ENCODE data around the gene TNIK.

Gene TNIK

GRCh38 chr3:171323938-171324536, 136.2 kb downstream of the TNIK start:
- Histone ChIP-seq H3K36me3 (ENCODE audit: insufficient read depth, low read length) (no peaks in the 10 kb centered on the region), H3K4me1 (ENCODE audit: insufficient read depth, low read length) (peaks cover 10% of the 10 kb centered on the region; the same call in 1 of the 2 replicates), H3K9me3 (ENCODE audit: control insufficient read depth, insufficient read depth, low read length) (0 out of 2 replicates have a peak, but pooled peaks cover 7% of the 10 kb centered on the region), H3K9ac (ENCODE audit: low read depth, low read length) (no peak overlapping the region)

- H3K4me1 ChIP-seq (ENCODE audit: insufficient read depth, low read length) = peaks cover 10% of the 10 kb centered on the region; the same call in 1 of the 2 replicates
- no peaks in the 10 kb centered on the region for H3K9me3 ChIP-seq (ENCODE audit: control insufficient read depth, insufficient read depth, low read length)
- no peak overlapping the region for H3K9ac ChIP-seq (ENCODE audit: low read depth, low read length)
These were observed 138.4 kb downstream of the TNIK start for GRCh38 chr3:171321559-171322360.

GRCh38 chr3:171320750-171321558, 139.3 kb downstream of the TNIK start:
- Histone ChIP-seq H3K9me3 (ENCODE audit: control insufficient read depth, insufficient read depth, low read length) (no peaks in the 10 kb centered on the region), H3K9ac (ENCODE audit: low read depth, low read length) (no peak overlapping the region), H3K36me3 (ENCODE audit: insufficient read depth, low read length) (no peaks in the 10 kb centered on the region), H3K4me1 (ENCODE audit: insufficient read depth, low read length) (peaks cover 10% of the 10 kb centered on the region; the same call in 1 of the 2 replicates)

More at GRCh38 chr3:171321559-171322360, 138.4 kb downstream of the TNIK start:
- H3K36me3 ChIP-seq (ENCODE audit: insufficient read depth, low read length) = no peaks in the 10 kb centered on the region

GRCh38 chr3:171317171-171317570, 143.0 kb downstream of the TNIK start:
- no peaks in the 10 kb centered on the region for H3K36me3 ChIP-seq (ENCODE audit: insufficient read depth, low read length)
- H3K9ac ChIP-seq (ENCODE audit: low read depth, low read length) = no peak overlapping the region
- peaks cover 10% of the 10 kb centered on the region; the same call in 1 of the 2 replicates for H3K4me1 ChIP-seq (ENCODE audit: insufficient read depth, low read length)
- H3K9me3 ChIP-seq (ENCODE audit: control insufficient read depth, insufficient read depth, low read length) = no peaks in the 10 kb centered on the region

GRCh38 chr3:171315919-171316318, 144.3 kb downstream of the TNIK start:
- Histone ChIP-seq H3K4me1 (ENCODE audit: insufficient read depth, low read length) (no peaks in the 10 kb centered on the region; the same call in 1 of the 2 replicates), H3K9me3 (ENCODE audit: control insufficient read depth, insufficient read depth, low read length) (no peaks in the 10 kb centered on the region), H3K9ac (ENCODE audit: low read depth, low read length) (no peak overlapping the region)

GRCh38 chr3:171315101-171315500, 145.1 kb downstream of the TNIK start:
- H3K36me3 ChIP-seq (ENCODE audit: insufficient read depth, low read length) = no peaks in the 10 kb centered on the region
- no peaks in the 10 kb centered on the region; the same call in 1 of the 2 replicates for H3K4me1 ChIP-seq (ENCODE audit: insufficient read depth, low read length)
- no peak overlapping the region for H3K9ac ChIP-seq (ENCODE audit: low read depth, low read length)
- H3K9me3 ChIP-seq (ENCODE audit: control insufficient read depth, insufficient read depth, low read length) = no peaks in the 10 kb centered on the region

More at GRCh38 chr3:171315919-171316318, 144.3 kb downstream of the TNIK start:
- no peaks in the 10 kb centered on the region for H3K36me3 ChIP-seq (ENCODE audit: insufficient read depth, low read length)

GRCh38 chr3:171314341-171314740, 145.9 kb downstream of the TNIK start:
- Histone ChIP-seq H3K36me3 (ENCODE audit: insufficient read depth, low read length) (no peaks in the 10 kb centered on the region), H3K9ac (ENCODE audit: low read depth, low read length) (no peak overlapping the region), H3K4me1 (ENCODE audit: insufficient read depth, low read length) (no peaks in the 10 kb centered on the region; the same call in 1 of the 2 replicates), H3K9me3 (ENCODE audit: control insufficient read depth, insufficient read depth, low read length) (no peaks in the 10 kb centered on the region)

GRCh38 chr3:171313702-171314101, 146.5 kb downstream of the TNIK start:
- Histone ChIP-seq H3K36me3 (ENCODE audit: insufficient read depth, low read length) (no peaks in the 10 kb centered on the region), H3K9ac (ENCODE audit: low read depth, low read length) (no peak overlapping the region), H3K4me1 (ENCODE audit: insufficient read depth, low read length) (no peaks in the 10 kb centered on the region; the same call in 1 of the 2 replicates), H3K9me3 (ENCODE audit: control insufficient read depth, insufficient read depth, low read length) (no peaks in the 10 kb centered on the region)

- Histone ChIP-seq H3K9ac (ENCODE audit: low read depth, low read length) (no peak overlapping the region), H3K9me3 (ENCODE audit: control insufficient read depth, insufficient read depth, low read length) (no peaks in the 10 kb centered on the region), H3K36me3 (ENCODE audit: insufficient read depth, low read length) (no peaks in the 10 kb centered on the region), H3K4me1 (ENCODE audit: insufficient read depth, low read length) (no peaks in the 10 kb centered on the region; the same call in 1 of the 2 replicates)
These were observed 147.5 kb downstream of the TNIK start for GRCh38 chr3:171312741-171313140.

- H3K9me3 ChIP-seq (ENCODE audit: control insufficient read depth, insufficient read depth, low read length) = no peaks in the 10 kb centered on the region
- no peak overlapping the region for H3K9ac ChIP-seq (ENCODE audit: low read depth, low read length)
- H3K4me1 ChIP-seq (ENCODE audit: insufficient read depth, low read length) = peaks cover 1% of the 10 kb centered on the region; the same call in 1 of the 2 replicates
- no peaks in the 10 kb centered on the region for H3K36me3 ChIP-seq (ENCODE audit: insufficient read depth, low read length)
These were observed 148.4 kb downstream of the TNIK start for GRCh38 chr3:171311784-171312183.

GRCh38 chr3:171309906-171310359, 150.3 kb downstream of the TNIK start:
- Histone ChIP-seq H3K9ac (ENCODE audit: low read depth, low read length) (no peak overlapping the region), H3K36me3 (ENCODE audit: insufficient read depth, low read length) (no peaks in the 10 kb centered on the region), H3K9me3 (ENCODE audit: control insufficient read depth, insufficient read depth, low read length) (no peaks in the 10 kb centered on the region), H3K4me1 (ENCODE audit: insufficient read depth, low read length) (peaks cover 3% of the 10 kb centered on the region; the same call in 1 of the 2 replicates)

GRCh38 chr3:171307988-171308387, 152.2 kb downstream of the TNIK start:
- H3K36me3 ChIP-seq (ENCODE audit: insufficient read depth, low read length) = no peaks in the 10 kb centered on the region
- H3K9ac ChIP-seq (ENCODE audit: low read depth, low read length) = no peak overlapping the region
- peaks cover 3% of the 10 kb centered on the region; the same call in 1 of the 2 replicates for H3K4me1 ChIP-seq (ENCODE audit: insufficient read depth, low read length)
- H3K9me3 ChIP-seq (ENCODE audit: control insufficient read depth, insufficient read depth, low read length) = no peaks in the 10 kb centered on the region

- H3K4me1 ChIP-seq (ENCODE audit: insufficient read depth, low read length) = peaks cover 3% of the 10 kb centered on the region; the same call in 1 of the 2 replicates
- no peaks in the 10 kb centered on the region for H3K36me3 ChIP-seq (ENCODE audit: insufficient read depth, low read length)
- no peaks in the 10 kb centered on the region for H3K9me3 ChIP-seq (ENCODE audit: control insufficient read depth, insufficient read depth, low read length)
- H3K9ac ChIP-seq (ENCODE audit: low read depth, low read length) = no peak overlapping the region
These were observed 153.1 kb downstream of the TNIK start for GRCh38 chr3:171307046-171307585.

GRCh38 chr3:171306631-171307030, 153.6 kb downstream of the TNIK start:
- H3K9ac ChIP-seq (ENCODE audit: low read depth, low read length) = no peak overlapping the region
- H3K36me3 ChIP-seq (ENCODE audit: insufficient read depth, low read length) = no peaks in the 10 kb centered on the region
- H3K9me3 ChIP-seq (ENCODE audit: control insufficient read depth, insufficient read depth, low read length) = no peaks in the 10 kb centered on the region
- H3K4me1 ChIP-seq (ENCODE audit: insufficient read depth, low read length) = peaks cover 3% of the 10 kb centered on the region; the same call in 1 of the 2 replicates
